PC-3 (cell line): Measurements from ENCODE around the gene PCNT.

Experiments used
- EZH2phosphoT487 ChIP-seq: fragments of 300-600 bp; sonication (generic); IDR thresholded peaks from 2 replicates; pipeline ENCODE4 v1.6.1; 2018; ENCODE audit warnings: mild to moderate bottlenecking, antibody characterized with exemption, low read length, borderline replicate concordance
- TF ChIP-seq, protein P1 (sequence below): fragments of 300-600 bp; sonication (generic); conservative IDR thresholded peaks from 2 replicates; pipeline ENCODE4 v1.5.1; 2017; ENCODE audit warnings: antibody characterized with exemption, low read depth, mild to moderate bottlenecking, low read length

DNA sequence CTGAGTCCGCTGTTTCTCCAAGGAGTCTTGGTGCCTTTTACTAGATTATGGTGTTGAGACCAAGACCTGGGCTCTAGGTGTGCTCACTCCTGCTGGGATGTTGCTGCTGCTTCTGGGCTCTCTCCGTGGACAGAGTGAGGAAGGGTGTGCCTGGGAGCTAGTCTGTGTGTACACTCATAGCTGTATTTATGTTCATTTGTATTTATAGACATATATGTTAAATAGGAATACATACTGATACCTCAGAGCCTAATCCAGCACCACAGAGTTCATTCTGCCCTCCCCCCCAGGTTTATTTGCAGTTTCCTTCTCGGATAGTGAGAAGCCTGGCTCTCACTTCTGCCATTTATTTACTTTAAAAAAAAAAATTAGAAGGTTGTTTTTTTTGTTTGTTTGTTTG, 12.6 kb downstream of the PCNT start:
- TF ChIP-seq, protein P1, sequence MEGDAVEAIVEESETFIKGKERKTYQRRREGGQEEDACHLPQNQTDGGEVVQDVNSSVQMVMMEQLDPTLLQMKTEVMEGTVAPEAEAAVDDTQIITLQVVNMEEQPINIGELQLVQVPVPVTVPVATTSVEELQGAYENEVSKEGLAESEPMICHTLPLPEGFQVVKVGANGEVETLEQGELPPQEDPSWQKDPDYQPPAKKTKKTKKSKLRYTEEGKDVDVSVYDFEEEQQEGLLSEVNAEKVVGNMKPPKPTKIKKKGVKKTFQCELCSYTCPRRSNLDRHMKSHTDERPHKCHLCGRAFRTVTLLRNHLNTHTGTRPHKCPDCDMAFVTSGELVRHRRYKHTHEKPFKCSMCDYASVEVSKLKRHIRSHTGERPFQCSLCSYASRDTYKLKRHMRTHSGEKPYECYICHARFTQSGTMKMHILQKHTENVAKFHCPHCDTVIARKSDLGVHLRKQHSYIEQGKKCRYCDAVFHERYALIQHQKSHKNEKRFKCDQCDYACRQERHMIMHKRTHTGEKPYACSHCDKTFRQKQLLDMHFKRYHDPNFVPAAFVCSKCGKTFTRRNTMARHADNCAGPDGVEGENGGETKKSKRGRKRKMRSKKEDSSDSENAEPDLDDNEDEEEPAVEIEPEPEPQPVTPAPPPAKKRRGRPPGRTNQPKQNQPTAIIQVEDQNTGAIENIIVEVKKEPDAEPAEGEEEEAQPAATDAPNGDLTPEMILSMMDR, result no peak
- TF ChIP-seq EZH2phosphoT487, result no peak
